Astrocyte (in vitro differentiated cells and primary cell): ENCODE results near the gene USP33. TPM values are rescaled to one million over a fixed set of nuclear protein-coding genes. Genes with fewer than 3 reads are reported as not detected.

Source experiments
- DNase-seq: peaks from one replicate; pipeline ENCODE4 v3.0.0-alpha.2; 2010; ENCODE audit warnings: low read depth
- FAIRE-seq: peaks from 2 replicates; lab custom pipeline; 2011; peaks lifted over from hg19 to GRCh38; lab: Jason Lieb, UNC
- H2AFZ ChIP-seq: 2 replicates; pipeline ENCODE4 v1.6.0; 2012; ENCODE audit warnings: low read depth, low read length, inconsistent platforms
- H3K27ac ChIP-seq: 2 replicates; pipeline ENCODE4 v1.5.1; 2011; ENCODE audit warnings: low read depth, low read length, inconsistent platforms
- H3K27me3 ChIP-seq: 2 replicates; pipeline ENCODE4 v1.6.0; 2011; ENCODE audit warnings: low read length, inconsistent platforms; ENCODE audit not compliant: insufficient read depth
- H3K36me3 ChIP-seq: 2 replicates; pipeline ENCODE4 v1.5.1; 2011; ENCODE audit warnings: low read length, inconsistent platforms; ENCODE audit not compliant: insufficient read depth
- H3K4me1 ChIP-seq: 2 replicates; pipeline ENCODE4 v1.5.1; 2011; ENCODE audit warnings: low read length, inconsistent platforms; ENCODE audit not compliant: insufficient read depth
- H3K4me2 ChIP-seq: 2 replicates; pipeline ENCODE4 v1.6.0; 2012; ENCODE audit warnings: low read length, inconsistent platforms
- H3K4me3 ChIP-seq: 2 replicates; pipeline ENCODE4 v1.5.1; 2011; ENCODE audit warnings: low read depth, mild to moderate bottlenecking, low read length, inconsistent platforms; ENCODE audit not compliant: insufficient read depth
- H3K79me2 ChIP-seq: 2 replicates; pipeline ENCODE4 v1.6.0; 2012; ENCODE audit warnings: mild to moderate bottlenecking, low read length, inconsistent platforms; ENCODE audit not compliant: insufficient read depth
- H3K9ac ChIP-seq: 2 replicates; pipeline ENCODE4 v1.6.0; 2012; ENCODE audit warnings: mild to moderate bottlenecking, low read length, inconsistent platforms
- H3K9me3 ChIP-seq: 2 replicates; pipeline ENCODE4 v1.5.1; 2012; ENCODE audit warnings: low read depth, mild to moderate bottlenecking, low read length, inconsistent platforms; ENCODE audit not compliant: insufficient read depth
- H4K20me1 ChIP-seq: 2 replicates; pipeline ENCODE4 v1.6.0; 2012; ENCODE audit warnings: low read length, inconsistent platforms; ENCODE audit not compliant: insufficient read depth
- H3K27ac Mint-ChIP-seq: one replicate; pipeline ENCODE4 v1.8.0; 2021; ENCODE audit warnings: mild to moderate bottlenecking, mixed read lengths; ENCODE audit not compliant: unreplicated experiment
- H3K27me3 Mint-ChIP-seq: one replicate; pipeline ENCODE4 v1.8.0; 2021; ENCODE audit warnings: low read depth, mixed read lengths; ENCODE audit not compliant: unreplicated experiment
- H3K36me3 Mint-ChIP-seq: one replicate; pipeline ENCODE4 v1.8.0; 2021; ENCODE audit warnings: low read depth, mixed read lengths; ENCODE audit not compliant: unreplicated experiment
- H3K4me1 Mint-ChIP-seq: one replicate; pipeline ENCODE4 v1.8.0; 2021; ENCODE audit warnings: low read depth, mixed read lengths; ENCODE audit not compliant: unreplicated experiment
- H3K4me3 Mint-ChIP-seq: one replicate; pipeline ENCODE4 v1.8.0; 2021; ENCODE audit warnings: mild to moderate bottlenecking, moderate library complexity, mixed read lengths; ENCODE audit not compliant: unreplicated experiment
- H3K9me3 Mint-ChIP-seq: one replicate; pipeline ENCODE4 v1.8.0; 2021; ENCODE audit warnings: mild to moderate bottlenecking, mixed read lengths; ENCODE audit not compliant: unreplicated experiment
- CTCF ChIP-seq: IDR thresholded peaks from 2 replicates; pipeline ENCODE4 v1.5.1; 2011; ENCODE audit warnings: low read depth, mild to moderate bottlenecking, inconsistent platforms, low read length, moderate library complexity; ENCODE audit not compliant: insufficient read depth
- EZH2 ChIP-seq: IDR thresholded peaks from 2 replicates; pipeline ENCODE4 v1.6.1; 2012; ENCODE audit warnings: mild to moderate bottlenecking, low read length, inconsistent platforms; ENCODE audit not compliant: insufficient read depth
- total RNA-seq: library from RNA; stranded (reverse); gene quantifications from 2 replicates; pipeline ENCODE4 v1.2.1, GENCODE V29; 2021

Gene USP33
- total RNA-seq, 1 donor from 2014 or later: 46.4 TPM

GRCh38 chr1:77682460-77683159 is 77.0 kb downstream of the USP33 start, which contains the start of gene ZZZ3:
ZZZ3 (minus strand) TSS chr1:77682658; CDS start chr1:77633354, 49,304 bp downstream.
- Histone ChIP-seq H3K27me3 (no peaks in the 10 kb centered on the region), H2AFZ (peak within 1 kb of the TSS; percentile 95), H3K36me3 (peaks cover 2% of the 10 kb centered on the region), H3K79me2 (peaks cover 49% of the 10 kb centered on the region), H4K20me1 (peaks cover 42% of the 10 kb centered on the region), H3K9me3 (no peaks in the 10 kb centered on the region), H3K4me1 (peaks cover 11% of the 10 kb centered on the region), H3K27ac (peak within 1 kb of the TSS; percentile 97), H3K4me3 (peak within 1 kb of the TSS; percentile 98), H3K9ac (peak within 1 kb of the TSS; percentile 94), H3K4me2 (peak within 1 kb of the TSS; percentile 98)
- Mint-ChIP-seq H3K36me3 (no peaks in the 10 kb centered on the region), H3K27ac (peak within 1 kb of the TSS; percentile 96), H3K4me3 (peak within 1 kb of the TSS; percentile 95), H3K4me1 (peaks cover 24% of the 10 kb centered on the region), H3K9me3 (no peaks in the 10 kb centered on the region), H3K27me3 (no peaks in the 10 kb centered on the region)
- FAIRE-seq (no peak), DNase-seq (peak; percentile 77)
- TF ChIP-seq EZH2: no peak
- no peak for TF ChIP-seq CTCF

DNA sequence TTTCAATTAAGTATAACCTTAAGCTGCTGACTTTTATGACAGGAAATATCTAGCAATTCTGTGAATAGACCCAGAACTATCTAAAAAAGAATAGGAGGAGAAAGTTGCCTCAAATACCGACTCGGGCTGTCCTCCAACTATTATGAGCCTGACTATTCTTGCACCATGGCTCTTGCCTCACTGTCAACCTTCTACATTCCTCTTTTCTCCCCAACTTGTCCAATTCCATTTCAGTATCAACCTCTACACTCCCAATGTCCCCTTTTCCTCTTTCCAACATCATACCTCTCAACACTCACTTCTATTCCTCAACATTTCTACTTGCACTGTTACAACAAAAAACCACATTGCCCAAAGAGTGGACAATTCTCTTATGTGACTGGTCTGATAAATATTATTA is 79.5 kb downstream of the USP33 start:
- Mint-ChIP-seq H3K36me3 (no peaks in the 10 kb centered on the region), H3K4me1 (peaks cover 21% of the 10 kb centered on the region), H3K27ac (no peak overlapping the region), H3K27me3 (no peaks in the 10 kb centered on the region), H3K9me3 (no peaks in the 10 kb centered on the region), H3K4me3 (peak overlapping the region; percentile 63)
- Histone ChIP-seq H3K9me3 (no peaks in the 10 kb centered on the region), H3K4me3 (no peak overlapping the region), H3K27me3 (no peaks in the 10 kb centered on the region), H3K4me1 (peaks cover 11% of the 10 kb centered on the region), H3K4me2 (peak overlapping the region; percentile 12), H3K9ac (no peak overlapping the region), H3K36me3 (peaks cover 2% of the 10 kb centered on the region), H2AFZ (no peak overlapping the region), H3K27ac (no peak overlapping the region), H4K20me1 (peaks cover 55% of the 10 kb centered on the region), H3K79me2 (peaks cover 73% of the 10 kb centered on the region)
- DNase-seq: no peak
- no peak for FAIRE-seq
- TF ChIP-seq CTCF: no peak
- no peak for TF ChIP-seq EZH2
